ENCODE results near the gene OPN4.
"Not testable (repeated sequence)": the region's sequence is repeated elsewhere in the genome, so short reads cannot be mapped to it uniquely, and the experiment has no call there.

OPN4 gene

GRCh38 chr10:86642021-86642420 is 12.3 kb upstream of the OPN4 start:
- Mint-ChIP-seq H3K9me3 (no peaks in the 10 kb centered on the region), H3K27ac (no peak overlapping the region), H3K27me3 (peaks cover 2% of the 10 kb centered on the region), H3K4me3 (no peak overlapping the region), H3K36me3 (ENCODE audit: low read depth) (no peaks in the 10 kb centered on the region), H3K4me1 (ENCODE audit: low read depth) (no peaks in the 10 kb centered on the region)
- intact Hi-C loops (cut with micrococcal nuclease) = no loop called here

DNA sequence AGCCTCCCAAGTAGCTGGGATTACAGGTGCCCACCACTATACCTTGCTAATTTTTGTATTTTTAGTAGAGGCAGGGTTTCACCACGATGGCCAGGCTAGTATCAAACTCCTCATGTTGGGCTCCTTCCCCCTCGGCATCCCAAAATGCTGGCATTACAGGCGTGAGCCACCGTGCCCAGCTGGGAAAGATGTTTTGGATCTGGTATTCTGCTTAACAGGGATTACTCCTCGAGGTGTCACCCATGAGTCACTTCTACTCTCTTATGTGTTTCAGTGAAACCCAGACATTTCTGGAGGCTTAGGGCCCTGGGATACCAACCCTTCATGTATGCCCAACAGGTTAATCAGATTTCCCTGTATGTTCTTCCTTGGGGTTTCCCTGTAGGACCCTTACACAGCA is 11.8 kb upstream of the OPN4 start:
- Mint-ChIP-seq H3K4me1 (ENCODE audit: low read depth) (no peaks in the 10 kb centered on the region), H3K36me3 (ENCODE audit: low read depth) (no peaks in the 10 kb centered on the region), H3K9me3 (no peaks in the 10 kb centered on the region), H3K27me3 (peaks cover 2% of the 10 kb centered on the region), H3K27ac (no peak overlapping the region), H3K4me3 (no peak overlapping the region)
- intact Hi-C loops (cut with micrococcal nuclease) = no loop called here

GRCh38 chr10:86644152-86644793 is 10.1 kb upstream of the OPN4 start:
- Mint-ChIP-seq H3K4me3 (no peak overlapping the region), H3K36me3 (ENCODE audit: low read depth) (no peaks in the 10 kb centered on the region), H3K4me1 (ENCODE audit: low read depth) (no peaks in the 10 kb centered on the region), H3K9me3 (no peaks in the 10 kb centered on the region), H3K27me3 (peaks cover 2% of the 10 kb centered on the region), H3K27ac (no peak overlapping the region)
- intact Hi-C loops (cut with micrococcal nuclease) = no loop called here

GRCh38 chr10:86644794-86645445 is 9.4 kb upstream of the OPN4 start:
- Mint-ChIP-seq H3K27me3 (peaks cover 2% of the 10 kb centered on the region), H3K9me3 (no peaks in the 10 kb centered on the region), H3K27ac (no peak overlapping the region), H3K4me1 (ENCODE audit: low read depth) (no peaks in the 10 kb centered on the region), H3K4me3 (no peak overlapping the region), H3K36me3 (ENCODE audit: low read depth) (no peaks in the 10 kb centered on the region)
- intact Hi-C loops (cut with micrococcal nuclease) = no loop called here

GRCh38 chr10:86645621-86646165 is 8.7 kb upstream of the OPN4 start:
- intact Hi-C loops (cut with micrococcal nuclease); H3K4me1 Mint-ChIP-seq (ENCODE audit: low read depth); H3K4me3 Mint-ChIP-seq; H3K9me3 Mint-ChIP-seq; H3K27me3 Mint-ChIP-seq; H3K27ac Mint-ChIP-seq; H3K36me3 Mint-ChIP-seq (ENCODE audit: low read depth): not testable (repeated sequence)

- H3K27me3 Mint-ChIP-seq = peaks cover 2% of the 10 kb centered on the region
- no peak overlapping the region for H3K4me3 Mint-ChIP-seq
These were observed 7.8 kb upstream of the OPN4 start for GRCh38 chr10:86646532-86646931.

GRCh38 chr10:86646933-86647332 is 7.4 kb upstream of the OPN4 start:
- Mint-ChIP-seq H3K27me3 (no peaks in the 10 kb centered on the region), H3K4me3 (no peak overlapping the region), H3K36me3 (ENCODE audit: low read depth) (no peaks in the 10 kb centered on the region), H3K9me3 (no peaks in the 10 kb centered on the region), H3K4me1 (ENCODE audit: low read depth) (no peaks in the 10 kb centered on the region), H3K27ac (no peak overlapping the region)
- intact Hi-C loops (cut with micrococcal nuclease) = no loop called here

More at GRCh38 chr10:86646532-86646931, 7.8 kb upstream of the OPN4 start:
- Mint-ChIP-seq H3K9me3 (no peaks in the 10 kb centered on the region), H3K4me1 (ENCODE audit: low read depth) (no peaks in the 10 kb centered on the region), H3K36me3 (ENCODE audit: low read depth) (no peaks in the 10 kb centered on the region), H3K27ac (no peak overlapping the region)
- intact Hi-C loops (cut with micrococcal nuclease) = no loop called here

- Mint-ChIP-seq H3K4me1 (ENCODE audit: low read depth) (no peaks in the 10 kb centered on the region), H3K9me3 (no peaks in the 10 kb centered on the region)
These were observed 6.3 kb upstream of the OPN4 start for GRCh38 chr10:86647773-86648703.

DNA sequence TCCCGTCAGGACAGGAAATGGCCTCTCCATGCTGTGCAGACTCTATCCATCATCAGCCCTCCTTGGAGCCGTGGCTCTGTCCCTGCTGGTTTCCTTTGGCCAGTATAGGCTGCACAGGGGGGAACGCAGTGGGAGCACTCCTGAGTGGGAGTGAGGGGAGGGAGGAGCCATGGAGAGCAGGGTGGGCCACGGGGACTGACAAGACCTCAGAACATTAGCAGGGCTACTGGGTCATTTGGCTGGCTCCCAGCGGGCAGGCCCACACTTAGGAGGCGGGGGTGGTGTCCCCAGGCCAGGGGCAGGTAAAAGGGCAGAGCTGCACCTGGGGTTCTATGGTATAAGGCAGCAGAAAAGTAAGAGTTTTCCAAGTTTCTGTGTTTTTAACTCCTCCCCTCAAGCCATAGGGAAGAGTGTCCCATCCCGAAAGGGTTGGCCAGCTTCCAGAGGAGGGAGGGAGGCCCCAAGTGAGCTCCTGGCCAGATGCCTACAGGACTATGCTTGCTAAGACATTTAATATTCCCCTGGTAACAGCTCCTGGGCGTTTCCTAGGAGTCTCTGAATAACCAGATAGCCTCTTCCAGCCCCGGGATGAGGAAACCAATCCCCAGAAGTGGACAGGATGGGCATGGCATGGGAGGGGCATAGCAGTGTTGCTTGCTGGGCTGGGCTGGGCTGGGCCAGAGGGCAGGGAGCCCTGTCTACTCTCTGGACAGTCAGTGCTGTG is 5.5 kb upstream of the OPN4 start:
- Mint-ChIP-seq H3K4me3 (no peak overlapping the region), H3K4me1 (ENCODE audit: low read depth) (no peaks in the 10 kb centered on the region), H3K9me3 (no peaks in the 10 kb centered on the region), H3K27me3 (no peaks in the 10 kb centered on the region), H3K36me3 (ENCODE audit: low read depth) (no peaks in the 10 kb centered on the region), H3K27ac (no peak overlapping the region)
- intact Hi-C loops (cut with micrococcal nuclease) = no loop called here

More at GRCh38 chr10:86647773-86648703, 6.3 kb upstream of the OPN4 start:
- Mint-ChIP-seq H3K36me3 (ENCODE audit: low read depth) (no peaks in the 10 kb centered on the region), H3K27me3 (no peaks in the 10 kb centered on the region), H3K27ac (no peak overlapping the region), H3K4me3 (no peak overlapping the region)
- intact Hi-C loops (cut with micrococcal nuclease) = no loop called here

DNA sequence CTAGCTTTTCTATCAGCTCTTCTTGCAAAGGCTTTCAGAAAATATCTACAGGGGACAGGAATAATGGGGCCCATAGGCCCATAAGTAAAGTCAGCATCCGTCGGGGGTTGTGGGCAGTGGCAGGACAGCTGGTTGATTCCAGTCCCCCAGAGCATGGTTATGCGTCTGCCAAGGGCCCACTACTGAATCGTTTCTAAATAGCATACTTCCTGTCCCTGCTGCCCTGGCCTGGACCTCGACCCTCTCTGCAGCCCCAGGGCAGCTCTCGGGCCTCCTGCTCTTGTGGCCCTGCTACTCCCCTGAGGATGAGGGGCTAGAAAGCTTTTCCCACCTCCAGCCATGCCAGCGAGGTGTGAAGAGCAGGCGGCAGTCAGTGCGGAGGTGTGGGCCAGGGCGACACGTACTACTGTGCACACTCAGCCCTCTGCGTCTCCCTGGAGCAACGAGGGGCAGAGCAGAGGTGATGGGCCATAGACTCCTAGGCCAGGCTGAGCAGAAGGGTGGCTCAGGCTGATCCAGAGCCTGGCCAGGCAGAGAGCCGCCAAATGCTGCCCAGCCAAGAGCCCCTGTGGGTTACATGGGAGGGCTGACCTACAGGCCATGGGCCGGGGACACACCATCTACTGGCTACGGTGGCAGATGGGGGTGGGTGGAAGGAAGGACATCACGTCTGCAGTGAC is 4.7 kb upstream of the OPN4 start:
- Mint-ChIP-seq H3K27ac (no peak overlapping the region), H3K36me3 (ENCODE audit: low read depth) (no peaks in the 10 kb centered on the region), H3K4me3 (no peak overlapping the region), H3K9me3 (no peaks in the 10 kb centered on the region), H3K4me1 (ENCODE audit: low read depth) (no peaks in the 10 kb centered on the region), H3K27me3 (no peaks in the 10 kb centered on the region)
- intact Hi-C loops (cut with micrococcal nuclease) = no loop called here

GRCh38 chr10:86650151-86650550 is 4.2 kb upstream of the OPN4 start:
- Mint-ChIP-seq H3K4me3 (no peak overlapping the region), H3K9me3 (no peaks in the 10 kb centered on the region), H3K4me1 (ENCODE audit: low read depth) (no peaks in the 10 kb centered on the region), H3K27ac (no peak overlapping the region), H3K27me3 (no peaks in the 10 kb centered on the region), H3K36me3 (ENCODE audit: low read depth) (no peaks in the 10 kb centered on the region)
- intact Hi-C loops (cut with micrococcal nuclease) = no loop called here

DNA sequence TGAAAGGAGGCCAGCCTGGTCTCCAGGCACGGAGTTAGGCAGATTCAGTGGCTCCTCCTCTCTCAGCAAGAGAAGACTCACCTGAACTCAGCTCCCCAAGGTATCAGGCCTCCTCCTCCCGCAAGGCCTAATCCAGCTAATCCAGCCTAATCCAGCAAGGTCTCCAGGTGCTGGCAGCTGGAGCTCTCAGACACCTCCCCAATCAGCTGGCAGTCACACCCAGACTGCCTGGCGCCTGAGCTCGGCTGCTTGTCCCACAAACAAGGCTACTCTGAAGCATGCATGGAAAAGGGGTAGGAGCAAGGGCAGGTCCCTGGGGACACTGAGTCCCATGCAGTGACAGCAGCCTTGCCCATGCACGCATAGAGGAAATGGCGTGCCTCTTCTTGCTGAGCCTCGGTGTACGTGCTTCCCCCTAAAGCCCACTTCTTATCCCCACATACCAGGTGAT is 3.3 kb upstream of the OPN4 start:
- Mint-ChIP-seq H3K9me3 (no peaks in the 10 kb centered on the region), H3K27ac (no peak overlapping the region), H3K4me1 (ENCODE audit: low read depth) (no peaks in the 10 kb centered on the region), H3K27me3 (no peaks in the 10 kb centered on the region), H3K36me3 (ENCODE audit: low read depth) (no peaks in the 10 kb centered on the region), H3K4me3 (no peak overlapping the region)
- intact Hi-C loops (cut with micrococcal nuclease) = no loop called here

GRCh38 chr10:86651631-86652331 is 2.6 kb upstream of the OPN4 start:
- no peaks in the 10 kb centered on the region for H3K36me3 Mint-ChIP-seq (ENCODE audit: low read depth)
- no peaks in the 10 kb centered on the region for H3K27me3 Mint-ChIP-seq
- H3K27ac Mint-ChIP-seq = no peak overlapping the region
- no peaks in the 10 kb centered on the region for H3K4me1 Mint-ChIP-seq (ENCODE audit: low read depth)
- no peaks in the 10 kb centered on the region for H3K9me3 Mint-ChIP-seq
- intact Hi-C loops (cut with micrococcal nuclease) = no loop called here
- no peak overlapping the region for H3K4me3 Mint-ChIP-seq

Measured in dendritic cell treated with granulocyte-macrophage colony-stimulating factor and Interleukin-4, amounts not matched to agents 40 ng/mL and 50 ng/mL, for 4 days (primary cell).